B cell (primary cell): ENCODE data around the gene GATAD1. TPM values are rescaled to one million over a fixed set of nuclear protein-coding genes. Genes with fewer than 3 reads are reported as not detected.
"Not testable (repeated sequence)": the region's sequence is repeated elsewhere in the genome, so short reads cannot be mapped to it uniquely, and the experiment has no call there.

Source experiments
- ATAC-seq: fragments of 200-7000 bp; cut with Tn5 transposase; one replicate; pipeline ENCODE4 v1.10.0; 2021; ENCODE audit warnings: low read depth, mild to moderate bottlenecking, moderate number of reproducible peaks, moderate library complexity
- CTCF ChIA-PET: fragments of 350-600 bp; sonication (Branson Sonifier 250); formaldehyde crosslinking; loops from one replicate; lab custom pipeline; 2021; ENCODE audit warnings: antibody characterized with exemption, inconsistent platforms; lab: Charles Lee
- POLR2A ChIA-PET: fragments of 350-600 bp; sonication (Branson Sonifier 250); formaldehyde crosslinking; loops from one replicate; lab custom pipeline; 2021; ENCODE audit warnings: antibody characterized with exemption; lab: Charles Lee
- DNase-seq: peaks from one replicate; pipeline ENCODE4 v3.0.0; 2013
- H2AFZ ChIP-seq: 2 replicates; pipeline ENCODE4 v1.6.1; 2012; ENCODE audit warnings: mild to moderate bottlenecking, low read depth, low read length; ENCODE audit not compliant: insufficient read depth, poor library complexity, severe bottlenecking
- H3K27ac ChIP-seq, 2 donors: 1 replicate in 1 of 2; 2 replicates in 1 of 2; pipeline ENCODE4 v1.5.1; 2012 to 2013; ENCODE audit warnings: low read length in 2 of 2, mild to moderate bottlenecking in 2 of 2, moderate library complexity in 1 of 2
- H3K27me3 ChIP-seq, 4 experiments: fragments of 200-600 bp in 1 of 4; sonication (generic) in 1 of 4; replicated peaks in 1 of 4; 1 replicate in 2 of 4; 2 replicates in 2 of 4; pipeline versions ENCODE4 v1.6.1 to v1.7.0; 2013 to 2016; ENCODE audit warnings: low read length in 3 of 4, mild to moderate bottlenecking in 2 of 4, mixed read lengths in 1 of 4, moderate library complexity in 1 of 4; ENCODE audit not compliant: insufficient read depth in 4 of 4, control insufficient read depth in 3 of 4; ENCODE audit errors: control extremely low read depth in 1 of 4
- H3K36me3 ChIP-seq, 2 experiments: replicated peaks in 1 of 2; 1 replicate in 1 of 2; 2 replicates in 1 of 2; pipeline versions ENCODE4 v1.6.1 to v1.7.1; 2013; ENCODE audit warnings: low read length in 1 of 2; ENCODE audit not compliant: insufficient read depth in 2 of 2, control insufficient read depth in 1 of 2; ENCODE audit errors: control extremely low read depth in 1 of 2, extremely low read depth in 1 of 2
- H3K4me1 ChIP-seq, 2 donors: fragments of 200-600 bp in 1 of 2; sonication (generic) in 1 of 2; 1 replicate in 1 of 2; 2 replicates in 1 of 2; pipeline versions ENCODE4 v1.5.1 to v1.6.1; 2013 to 2017; ENCODE audit warnings: low read length in 2 of 2; ENCODE audit not compliant: control insufficient read depth in 2 of 2, insufficient read depth in 2 of 2
- H3K4me2 ChIP-seq: replicated peaks from 2 replicates; pipeline ENCODE3; 2012; ENCODE audit warnings: mild to moderate bottlenecking, low read depth, low read length; ENCODE audit not compliant: poor library complexity, severe bottlenecking
- H3K4me3 ChIP-seq, 5 experiments: fragments of 200-600 bp in 1 of 5; sonication (generic) in 1 of 5; 1 replicate in 3 of 5; 2 replicates in 2 of 5; pipeline versions ENCODE4 v1.5.1 to v1.7.0; 2011 to 2016; ENCODE audit warnings: low read length in 4 of 5, mild to moderate bottlenecking in 4 of 5, low read depth in 2 of 5, control low read depth in 1 of 5, moderate library complexity in 1 of 5; ENCODE audit not compliant: insufficient read depth in 1 of 5; ENCODE audit errors: control extremely low read depth in 1 of 5, extremely low read depth in 1 of 5
- H3K79me2 ChIP-seq: fragments of 200-600 bp; sonication (generic); one replicate; pipeline ENCODE4 v1.6.0; 2016; ENCODE audit warnings: low read length; ENCODE audit not compliant: control insufficient read depth, insufficient read depth
- H3K9ac ChIP-seq: fragments of 200-600 bp; sonication (generic); 2 replicates; pipeline ENCODE4 v1.6.1; 2017; ENCODE audit warnings: mild to moderate bottlenecking, low read length, moderate library complexity
- H3K9me3 ChIP-seq, 3 donors: one replicate each; pipeline versions ENCODE4 v1.6.1 to v1.7.1; 2013; ENCODE audit warnings: low read length in 2 of 3; ENCODE audit not compliant: control insufficient read depth in 2 of 3, insufficient read depth in 1 of 3; ENCODE audit errors: control extremely low read depth in 1 of 3
- H4K20me1 ChIP-seq: 2 replicates; pipeline ENCODE4 v1.6.0; 2012; ENCODE audit warnings: mild to moderate bottlenecking, low read length; ENCODE audit not compliant: insufficient read depth, control insufficient read depth, poor library complexity, severe bottlenecking
- H3K27ac Mint-ChIP-seq: one replicate; pipeline ENCODE4 v1.8.0; 2021; ENCODE audit warnings: mixed read lengths
- H3K27me3 Mint-ChIP-seq: one replicate; pipeline ENCODE4 v1.8.0; 2021; ENCODE audit warnings: mixed read lengths
- H3K4me1 Mint-ChIP-seq: one replicate; pipeline ENCODE4 v1.8.0; 2021; ENCODE audit warnings: mixed read lengths
- H3K4me3 Mint-ChIP-seq: one replicate; pipeline ENCODE4 v1.8.0; 2021; ENCODE audit warnings: mixed read lengths
- H3K9me3 Mint-ChIP-seq: one replicate; pipeline ENCODE4 v1.8.0; 2022; ENCODE audit warnings: mixed read lengths; ENCODE audit not compliant: insufficient read depth
- WGBS: methylation state at CpG from one replicate; pipeline ENCODE4 v1.1.5; 2013; ENCODE audit warnings: missing lambda C conversion rate; ENCODE audit not compliant: insufficient coverage; 5-methylcytosine and 5-hydroxymethylcytosine counted together
- intact Hi-C: fragments of 100-400 bp; cut with micrococcal nuclease; formaldehyde crosslinking; loops from one replicate; pipeline ENCODE4 v1.10.0; 2022
- polyA plus RNA-seq: library from polyadenylated mRNA; depleted of rRNA; stranded (reverse); fragments of >200 nt; gene quantifications from 2 replicates; pipeline ENCODE4 v1.2.3, GENCODE V29; 2012
- total RNA-seq, 2 donors: library from RNA; stranded (reverse); fragments of 120-200 nt in 1 of 2; gene quantifications; 1 replicate in 1 of 2; 2 replicates in 1 of 2; pipeline versions ENCODE4 v1.2.3 to v1.2.4, GENCODE V29; 2013 to 2022

GATAD1 gene
- total and polyA plus RNA-seq, 2 donors (not counting 1 experiment from before 2014, with no cell fraction given) = 33.6 to 71.7 TPM

GRCh38 chr7:92473989-92474388, 26.7 kb downstream of the GATAD1 start:
- H3K4me3 ChIP-seq, H3K4me1 ChIP-seq, H3K9ac ChIP-seq, H3K27ac ChIP-seq, H3K9me3 Mint-ChIP-seq, DNase-seq, H3K9me3 ChIP-seq, H3K4me2 ChIP-seq, H3K27ac Mint-ChIP-seq, H3K36me3 ChIP-seq, H4K20me1 ChIP-seq, H3K4me1 Mint-ChIP-seq, CTCF ChIA-PET, H3K79me2 ChIP-seq, H2AFZ ChIP-seq, ATAC-seq, intact Hi-C loops, H3K27me3 Mint-ChIP-seq, POLR2A ChIA-PET, H3K27me3 ChIP-seq, H3K4me3 Mint-ChIP-seq: not testable (repeated sequence)
- WGBS = 99% methylated on average over 9 of the region's 10 CpGs

- H3K4me1 Mint-ChIP-seq, H3K27ac Mint-ChIP-seq, CTCF ChIA-PET: not testable (repeated sequence)
These were observed 28.0 kb downstream of the GATAD1 start for GRCh38 chr7:92475261-92475770.

DNA sequence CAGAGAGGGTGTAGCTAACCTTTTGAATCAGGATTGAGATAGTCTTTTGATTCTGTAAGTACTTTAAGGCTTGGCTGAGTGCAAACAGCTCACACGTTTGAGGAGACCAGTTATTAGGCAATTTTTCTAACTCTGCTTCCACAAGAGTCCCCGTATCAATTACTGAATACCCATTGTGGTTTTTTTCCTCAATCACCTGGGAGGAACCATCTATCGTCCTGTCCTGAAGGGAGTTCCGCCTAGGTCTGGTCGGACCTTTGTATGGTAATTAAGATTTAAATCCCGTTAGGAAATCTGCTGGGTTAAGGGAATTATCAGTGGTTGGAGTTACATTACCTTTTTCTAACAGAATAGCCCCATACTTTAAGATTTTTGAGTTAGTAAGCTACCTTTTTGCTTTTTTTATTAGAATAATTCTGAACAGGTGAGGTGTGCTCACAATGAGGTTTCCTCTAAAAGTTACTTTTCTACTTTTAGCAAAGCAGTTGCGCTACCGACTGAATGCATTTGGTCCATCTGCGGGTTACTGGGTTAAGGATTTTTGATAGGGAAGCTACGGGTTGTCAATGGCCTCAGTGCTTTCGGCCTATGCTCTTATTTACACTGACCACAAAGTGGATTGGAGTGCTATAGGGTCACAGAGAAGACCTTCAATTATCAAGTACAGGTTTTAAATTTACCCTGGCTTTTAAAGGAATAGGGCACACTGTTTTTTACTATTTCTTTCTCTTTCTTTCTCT, 28.7 kb downstream of the GATAD1 start:
- H3K4me1 ChIP-seq, ATAC-seq, POLR2A ChIA-PET, H3K27ac ChIP-seq, H3K4me3 ChIP-seq, H2AFZ ChIP-seq, H3K4me2 ChIP-seq, H3K27ac Mint-ChIP-seq, H3K4me3 Mint-ChIP-seq, CTCF ChIA-PET, H3K27me3 ChIP-seq, intact Hi-C loops, DNase-seq, H3K4me1 Mint-ChIP-seq, H4K20me1 ChIP-seq, H3K9me3 Mint-ChIP-seq, H3K36me3 ChIP-seq, H3K9ac ChIP-seq, H3K9me3 ChIP-seq, H3K79me2 ChIP-seq, H3K27me3 Mint-ChIP-seq: not testable (repeated sequence)
- 100% methylated on average over 4 of the region's 11 CpGs for WGBS

More at GRCh38 chr7:92475261-92475770, 28.0 kb downstream of the GATAD1 start:
- ATAC-seq, H3K4me1 ChIP-seq, H3K9me3 Mint-ChIP-seq, H3K9me3 ChIP-seq, H2AFZ ChIP-seq, H3K4me3 ChIP-seq, intact Hi-C loops, POLR2A ChIA-PET, H3K4me3 Mint-ChIP-seq, H3K36me3 ChIP-seq, H3K79me2 ChIP-seq, DNase-seq, H3K9ac ChIP-seq, H3K27ac ChIP-seq, H3K4me2 ChIP-seq, H4K20me1 ChIP-seq, H3K27me3 ChIP-seq, H3K27me3 Mint-ChIP-seq: not testable (repeated sequence)
- WGBS = 96% methylated on average over 11 of the region's 12 CpGs

- H3K27me3 Mint-ChIP-seq, H3K4me2 ChIP-seq, POLR2A ChIA-PET, H3K4me3 Mint-ChIP-seq, H3K36me3 ChIP-seq, H3K9ac ChIP-seq, H3K4me1 ChIP-seq, H3K27ac Mint-ChIP-seq, H3K9me3 Mint-ChIP-seq, CTCF ChIA-PET, H3K9me3 ChIP-seq, H3K27me3 ChIP-seq, H2AFZ ChIP-seq, H3K4me1 Mint-ChIP-seq, H3K79me2 ChIP-seq, DNase-seq, H3K27ac ChIP-seq, ATAC-seq, H3K4me3 ChIP-seq, H4K20me1 ChIP-seq, intact Hi-C loops: not testable (repeated sequence)
- 96% methylated on average over 9 of the region's 11 CpGs for WGBS
These were observed 30.4 kb downstream of the GATAD1 start, which contains the start of gene ERVW-1 for GRCh38 chr7:92477681-92478080. Gene ERVW-1 (minus strand): TSS chr7:92477946. CDS start chr7:92470381, 7,565 bp downstream.
